Smooth muscle cell (in vitro differentiated cells): ENCODE data around the gene ROPN1L. TPM values are rescaled to one million over a fixed set of nuclear protein-coding genes. Genes with fewer than 3 reads are reported as not detected.
A peak's percentile ranks its signal among the peaks of the same experiment; 100 is the strongest.

Experiments
- DNase-seq: peaks from one replicate; lab custom pipeline; 2025; ENCODE audit not compliant: unreplicated experiment; lab: John Stamatoyannopoulos, UW
- H2AFZ ChIP-seq: fragments of 200-600 bp; sonication (generic); 2 replicates; pipeline ENCODE4 v1.6.0; 2016; ENCODE audit warnings: antibody characterized with exemption, low read depth, mild to moderate bottlenecking
- H3F3A ChIP-seq: fragments of 200-600 bp; sonication (generic); 2 replicates; pipeline ENCODE4 v1.6.0; 2017; ENCODE audit warnings: antibody characterized with exemption, low read depth
- H3K27ac ChIP-seq: fragments of 200-600 bp; sonication (generic); 2 replicates; pipeline ENCODE4 v1.5.1; 2016; ENCODE audit warnings: low read depth, mild to moderate bottlenecking
- H3K27me3 ChIP-seq: fragments of 200-600 bp; sonication (generic); 2 replicates; pipeline ENCODE4 v1.6.1; 2016; ENCODE audit warnings: low read depth, mild to moderate bottlenecking
- H3K36me3 ChIP-seq: fragments of 200-600 bp; sonication (generic); 2 replicates; pipeline ENCODE4 v1.5.1; 2016; ENCODE audit warnings: low read depth
- H3K4me1 ChIP-seq: fragments of 200-600 bp; sonication (generic); 2 replicates; pipeline ENCODE4 v1.5.1; 2016; ENCODE audit warnings: low read depth
- H3K4me2 ChIP-seq: fragments of 200-600 bp; sonication (generic); 2 replicates; pipeline ENCODE4 v1.6.0; 2016; ENCODE audit warnings: mild to moderate bottlenecking
- H3K4me3 ChIP-seq: fragments of 200-600 bp; sonication (generic); 2 replicates; pipeline ENCODE4 v1.5.1; 2016; ENCODE audit warnings: mild to moderate bottlenecking
- H3K79me2 ChIP-seq: fragments of 200-600 bp; sonication (generic); 2 replicates; pipeline ENCODE4 v1.6.0; 2016; ENCODE audit warnings: low read depth, mild to moderate bottlenecking
- H3K9ac ChIP-seq: fragments of 200-600 bp; sonication (generic); 2 replicates; pipeline ENCODE4 v1.6.0; 2016; ENCODE audit warnings: low read depth
- H3K9me3 ChIP-seq: fragments of 200-600 bp; sonication (generic); replicated peaks from 2 replicates; pipeline ENCODE4 v1.5.1; 2016; ENCODE audit warnings: low read depth
- H4K20me1 ChIP-seq: fragments of 200-600 bp; sonication (generic); 2 replicates; pipeline ENCODE4 v1.6.0; 2016; ENCODE audit warnings: low read depth
- WGBS: methylation state at CpG from one replicate; pipeline ENCODE4 v1.1.7; 2016; ENCODE audit warnings: low lambda C conversion rate; 5-methylcytosine and 5-hydroxymethylcytosine counted together
- polyA plus RNA-seq: library from polyadenylated mRNA; unstranded; fragments of >200 nt; fragmentation: Nextera tagmentation; extraction: Ambion mirVana; gene quantifications from 2 replicates; pipeline ENCODE4 v1.2.1, GENCODE V29; 2016
- total RNA-seq: library from RNA; depleted of rRNA; stranded (reverse); fragments of >200 nt; gene quantifications from 2 replicates; pipeline ENCODE4 v1.2.3, GENCODE V29; 2014
- TF ChIP-seq, protein P1 (sequence below): fragments of 200-600 bp; sonication (generic); IDR thresholded peaks from 2 replicates; pipeline ENCODE4 v1.5.1; 2017; ENCODE audit warnings: borderline replicate concordance, mild to moderate bottlenecking, antibody characterized with exemption; ENCODE audit not compliant: insufficient read depth, poor library complexity, severe bottlenecking

ROPN1L gene
- total and polyA plus RNA-seq, 2 experiments from 2014 or later, result 3.0 TPM; not detected in 1

DNA sequence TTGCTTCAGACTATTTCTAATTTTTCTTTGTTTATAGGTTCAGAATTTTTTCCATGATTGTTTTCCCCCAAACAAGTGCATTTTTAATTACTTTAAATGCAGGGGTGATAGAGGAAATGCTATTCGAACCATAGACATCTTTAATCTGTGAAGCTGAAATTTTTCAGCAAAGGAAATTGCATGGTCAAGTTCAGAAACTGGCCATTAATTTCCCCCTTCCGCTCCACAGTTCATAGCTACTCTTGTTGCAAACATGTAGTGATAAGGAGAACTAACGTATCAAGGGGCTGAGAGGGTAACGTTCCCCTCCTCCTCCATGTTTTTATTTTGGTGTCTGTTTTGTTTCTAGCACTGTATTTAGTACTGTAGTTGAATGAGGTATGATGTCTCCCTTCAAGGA, 3.4 kb upstream of the ROPN1L start:
- WGBS, result 94% methylated on average over 4 of the region's 4 CpGs
- H4K20me1 ChIP-seq, result peaks cover 22% of the 10 kb centered on the region

DNA sequence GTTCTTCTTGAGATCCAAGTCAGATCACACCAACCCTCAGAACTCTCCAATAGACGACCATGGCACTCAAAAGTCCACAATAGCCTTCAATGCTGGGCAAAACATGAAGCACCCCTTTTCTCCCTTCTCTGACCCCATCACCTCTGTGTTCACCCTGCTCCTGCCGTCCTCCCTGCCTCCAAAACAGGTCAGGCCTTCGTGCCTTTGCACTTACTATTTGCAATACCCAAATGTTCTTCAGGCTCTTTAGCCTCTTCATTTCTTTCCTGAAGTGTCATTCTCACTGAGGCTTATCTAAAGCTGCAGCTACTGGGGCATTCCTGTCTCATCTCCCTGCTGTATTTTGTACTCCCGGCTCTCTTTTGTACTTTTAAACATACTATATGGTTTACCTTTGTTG, 2.0 kb upstream of the ROPN1L start:
- no peak overlapping the region for H3K4me2 ChIP-seq
- no peaks in the 10 kb centered on the region for H3K4me1 ChIP-seq
- H3K36me3 ChIP-seq, result peaks cover 12% of the 10 kb centered on the region
- TF ChIP-seq, protein P1, sequence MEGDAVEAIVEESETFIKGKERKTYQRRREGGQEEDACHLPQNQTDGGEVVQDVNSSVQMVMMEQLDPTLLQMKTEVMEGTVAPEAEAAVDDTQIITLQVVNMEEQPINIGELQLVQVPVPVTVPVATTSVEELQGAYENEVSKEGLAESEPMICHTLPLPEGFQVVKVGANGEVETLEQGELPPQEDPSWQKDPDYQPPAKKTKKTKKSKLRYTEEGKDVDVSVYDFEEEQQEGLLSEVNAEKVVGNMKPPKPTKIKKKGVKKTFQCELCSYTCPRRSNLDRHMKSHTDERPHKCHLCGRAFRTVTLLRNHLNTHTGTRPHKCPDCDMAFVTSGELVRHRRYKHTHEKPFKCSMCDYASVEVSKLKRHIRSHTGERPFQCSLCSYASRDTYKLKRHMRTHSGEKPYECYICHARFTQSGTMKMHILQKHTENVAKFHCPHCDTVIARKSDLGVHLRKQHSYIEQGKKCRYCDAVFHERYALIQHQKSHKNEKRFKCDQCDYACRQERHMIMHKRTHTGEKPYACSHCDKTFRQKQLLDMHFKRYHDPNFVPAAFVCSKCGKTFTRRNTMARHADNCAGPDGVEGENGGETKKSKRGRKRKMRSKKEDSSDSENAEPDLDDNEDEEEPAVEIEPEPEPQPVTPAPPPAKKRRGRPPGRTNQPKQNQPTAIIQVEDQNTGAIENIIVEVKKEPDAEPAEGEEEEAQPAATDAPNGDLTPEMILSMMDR, result no peak
- H3K27ac ChIP-seq, result no peak overlapping the region
- no peaks in the 10 kb centered on the region for H3K9me3 ChIP-seq
- H2AFZ ChIP-seq, result no peak overlapping the region
- no peak overlapping the region for H3K4me3 ChIP-seq
- 77% methylated on average over 4 of the region's 4 CpGs for WGBS
- no peaks in the 10 kb centered on the region for H3K27me3 ChIP-seq
- H4K20me1 ChIP-seq, result peaks cover 19% of the 10 kb centered on the region
- H3K79me2 ChIP-seq, result no peaks in the 10 kb centered on the region
- H3F3A ChIP-seq, result peaks cover 20% of the 10 kb centered on the region
- DNase-seq, result no peak
- H3K9ac ChIP-seq, result no peak overlapping the region

More for the DNA sequence above, 3.4 kb upstream of the ROPN1L start:
- H3K4me3 ChIP-seq, result no peak overlapping the region
- no peak overlapping the region for H3K27ac ChIP-seq
- no peaks in the 10 kb centered on the region for H3K27me3 ChIP-seq
- no peak for DNase-seq
- peaks cover 19% of the 10 kb centered on the region for H3K36me3 ChIP-seq
- TF ChIP-seq, protein P1, result no peak
- no peak overlapping the region for H2AFZ ChIP-seq
- no peaks in the 10 kb centered on the region for H3K9me3 ChIP-seq
- no peaks in the 10 kb centered on the region for H3K4me1 ChIP-seq
- peaks cover 20% of the 10 kb centered on the region for H3F3A ChIP-seq
- H3K79me2 ChIP-seq, result no peaks in the 10 kb centered on the region
- H3K9ac ChIP-seq, result no peak overlapping the region
- no peak overlapping the region for H3K4me2 ChIP-seq

DNA sequence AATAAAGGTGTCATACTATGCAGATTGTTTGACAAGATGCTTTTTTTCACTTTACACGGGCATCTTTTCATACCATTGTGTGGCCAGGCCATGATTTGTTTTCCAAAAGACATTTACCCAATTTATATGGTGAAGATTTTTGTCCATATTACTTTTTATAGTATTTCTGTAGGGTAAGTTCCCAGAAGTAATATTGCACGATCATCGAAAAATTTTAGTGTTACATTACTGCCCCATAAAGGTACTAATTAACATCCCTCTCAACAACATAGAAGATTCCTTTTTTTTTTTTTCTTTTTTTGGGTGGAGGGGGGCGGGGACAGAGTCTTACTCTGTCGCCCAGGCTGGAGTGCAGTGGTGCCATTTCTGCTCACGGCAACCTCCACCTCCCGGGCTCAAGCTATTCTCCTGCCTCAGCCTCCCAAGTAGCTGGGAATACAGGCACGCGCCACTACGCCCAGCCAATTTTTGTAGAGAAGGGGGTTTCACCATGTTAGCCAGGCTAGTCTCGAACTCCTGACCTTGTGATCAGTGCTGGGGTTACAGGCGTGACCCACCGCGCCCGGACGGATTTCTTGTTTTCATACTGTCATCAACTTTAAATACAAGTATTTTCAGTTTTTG, 1.2 kb upstream of the ROPN1L start:
- H3K4me1 ChIP-seq, result no peaks in the 10 kb centered on the region
- H3K27me3 ChIP-seq, result no peaks in the 10 kb centered on the region
- H4K20me1 ChIP-seq, result peaks cover 12% of the 10 kb centered on the region
- 88% methylated on average over 16 of the region's 16 CpGs for WGBS
- peak overlapping the region; percentile 89 for H3K4me2 ChIP-seq
- H3K9me3 ChIP-seq, result no peaks in the 10 kb centered on the region
- peaks cover 20% of the 10 kb centered on the region for H3F3A ChIP-seq
- H3K9ac ChIP-seq, result no peak overlapping the region
- TF ChIP-seq, protein P1, result no peak
- H3K27ac ChIP-seq, result no peak overlapping the region
- no peaks in the 10 kb centered on the region for H3K79me2 ChIP-seq
- H3K4me3 ChIP-seq, result peak overlapping the region; percentile 67
- no peak for DNase-seq
- no peak overlapping the region for H2AFZ ChIP-seq
- H3K36me3 ChIP-seq, result peaks cover 12% of the 10 kb centered on the region

DNA sequence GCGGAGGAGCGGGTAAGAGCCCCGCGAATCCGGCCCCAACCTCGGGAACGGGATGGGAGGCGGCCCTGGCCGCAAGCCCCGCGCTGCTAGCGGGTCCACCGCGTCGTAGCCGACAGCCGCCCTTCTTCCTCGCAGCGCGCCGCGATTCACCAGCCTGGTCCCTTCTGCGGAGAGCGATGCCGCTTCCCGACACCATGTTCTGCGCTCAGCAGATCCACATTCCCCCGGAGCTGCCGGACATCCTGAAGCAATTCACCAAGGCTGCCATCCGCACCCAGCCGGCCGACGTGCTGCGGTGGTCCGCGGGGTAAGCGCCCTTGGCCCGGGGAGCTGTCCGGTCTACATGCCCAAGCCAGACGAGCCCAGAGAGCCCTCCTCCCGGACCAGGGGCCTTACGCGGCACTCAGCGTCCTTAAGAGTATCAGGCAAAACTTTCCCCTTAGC, 335 bp downstream of the ROPN1L start:
- Histone ChIP-seq H2AFZ (no peak overlapping the region), H3K4me2 (peak overlapping the region; percentile 89), H3K27ac (peak overlapping the region; percentile 5), H3F3A (peaks cover 14% of the 10 kb centered on the region), H3K36me3 (peaks cover 3% of the 10 kb centered on the region), H4K20me1 (peaks cover 3% of the 10 kb centered on the region), H3K4me3 (peak overlapping the region; percentile 67), H3K9me3 (no peaks in the 10 kb centered on the region), H3K4me1 (no peaks in the 10 kb centered on the region), H3K27me3 (peaks cover 4% of the 10 kb centered on the region), H3K79me2 (no peaks in the 10 kb centered on the region), H3K9ac (no peak overlapping the region)
- TF ChIP-seq, protein P1, result no peak
- DNase-seq, result no peak
- 1% methylated on average over 43 of the region's 44 CpGs for WGBS
